WTC11 (cell line): Measurements from ENCODE around the gene EHF. TPM values are rescaled to one million over a fixed set of nuclear protein-coding genes. Genes with fewer than 3 reads are reported as not detected.

ENCODE experiments used
- ATAC-seq: fragments of 200-7000 bp; cut with Tn5 transposase; 2 replicates; pipeline ENCODE4 v1.10.0; 2021; ENCODE audit warnings: mild to moderate bottlenecking, moderate library complexity
- CTCF ChIA-PET: fragments of 300-600 bp; sonication (Branson Sonifier 250); formaldehyde crosslinking; loops from one replicate; lab custom pipeline; 2021; ENCODE audit warnings: antibody characterized with exemption; lab: Charles Lee
- POLR2A ChIA-PET: fragments of 350-600 bp; sonication (Branson Sonifier 250); formaldehyde crosslinking; loops from one replicate; lab custom pipeline; 2021; ENCODE audit warnings: antibody characterized with exemption; lab: Charles Lee
- DNase-seq: peaks from one replicate; pipeline ENCODE4 v3.0.0; 2021; ENCODE audit warnings: low spot score
- H3K27ac Mint-ChIP-seq: 2 replicates; pipeline ENCODE4 v1.8.0; 2021; ENCODE audit warnings: mixed read lengths
- H3K27me3 Mint-ChIP-seq: 2 replicates; pipeline ENCODE4 v1.8.0; 2021; ENCODE audit warnings: low read depth, mild to moderate bottlenecking, moderate library complexity, mixed read lengths
- H3K36me3 Mint-ChIP-seq: 2 replicates; pipeline ENCODE4 v1.8.0; 2021; ENCODE audit warnings: mixed read lengths
- H3K4me1 Mint-ChIP-seq: 2 replicates; pipeline ENCODE4 v1.8.0; 2022; ENCODE audit warnings: mixed read lengths
- H3K4me3 Mint-ChIP-seq: 2 replicates; pipeline ENCODE4 v1.8.0; 2021; ENCODE audit warnings: mild to moderate bottlenecking, moderate library complexity, mixed read lengths
- H3K9me3 Mint-ChIP-seq: 2 replicates; pipeline ENCODE4 v1.8.0; 2021; ENCODE audit warnings: mixed read lengths
- CREB1 ChIP-seq: sonication (generic); formaldehyde crosslinking; IDR thresholded peaks from 2 replicates; pipeline ENCODE4 v1.8.0; 2023; ENCODE audit warnings: mild to moderate bottlenecking, missing genetic modification reagents
- ELF4 ChIP-seq: sonication (generic); formaldehyde crosslinking; IDR thresholded peaks from 2 replicates; pipeline ENCODE4 v1.8.1; 2022; ENCODE audit warnings: low read depth, mild to moderate bottlenecking, moderate library complexity, missing genetic modification reagents
- GTF2I ChIP-seq: fragments of 250-450 bp; sonication (Bioruptor Pico); conservative IDR thresholded peaks from 2 replicates; pipeline ENCODE4 v1.4.0; 2021; ENCODE audit warnings: mild to moderate bottlenecking
- IRF2 ChIP-seq: sonication (generic); formaldehyde crosslinking; IDR thresholded peaks from 2 replicates; pipeline ENCODE4 v1.8.0; 2022; ENCODE audit warnings: low read depth, missing genetic modification reagents, borderline replicate concordance
- JUN ChIP-seq: sonication (generic); formaldehyde crosslinking; IDR thresholded peaks from 2 replicates; pipeline ENCODE4 v1.8.0; 2023; ENCODE audit warnings: mild to moderate bottlenecking, missing genetic modification reagents
- NR2C2 ChIP-seq: sonication (generic); formaldehyde crosslinking; IDR thresholded peaks from 2 replicates; pipeline ENCODE4 v1.8.0; 2022; ENCODE audit warnings: mild to moderate bottlenecking, missing genetic modification reagents
- RELA ChIP-seq: sonication (generic); formaldehyde crosslinking; IDR thresholded peaks from 2 replicates; pipeline ENCODE4 v1.8.1; 2022; ENCODE audit warnings: missing genetic modification reagents, mild to moderate bottlenecking, borderline replicate concordance
- TEAD4 ChIP-seq: sonication (generic); formaldehyde crosslinking; IDR thresholded peaks from 2 replicates; pipeline ENCODE4 v1.8.0; 2022; ENCODE audit warnings: mild to moderate bottlenecking, missing genetic modification reagents
- TP53 ChIP-seq: sonication (generic); formaldehyde crosslinking; IDR thresholded peaks from 2 replicates; pipeline ENCODE4 v1.8.1; 2023; ENCODE audit warnings: mild to moderate bottlenecking, missing genetic modification reagents
- ZBTB21 ChIP-seq: sonication (generic); formaldehyde crosslinking; IDR thresholded peaks from 2 replicates; pipeline ENCODE4 v1.8.1; 2023; ENCODE audit warnings: mild to moderate bottlenecking, missing genetic modification reagents, borderline replicate concordance
- ZNF416 ChIP-seq: fragments of 250-450 bp; sonication (Bioruptor Pico); IDR thresholded peaks from 2 replicates; pipeline ENCODE4 v1.9.0; 2021; ENCODE audit warnings: mild to moderate bottlenecking, inconsistent platforms
- ZNF423 ChIP-seq: fragments of 250-450 bp; sonication (Bioruptor Pico); IDR thresholded peaks from 2 replicates; pipeline ENCODE4 v2.1.2; 2022; ENCODE audit warnings: mild to moderate bottlenecking, moderate library complexity
- total RNA-seq: library from RNA; stranded (reverse); gene quantifications from 3 replicates; pipeline ENCODE4 v1.2.3, GENCODE V29; 2021
- TF ChIP-seq, protein P1 (sequence below): sonication (generic); formaldehyde crosslinking; IDR thresholded peaks from 2 replicates; pipeline ENCODE4 v1.8.1; 2022; ENCODE audit warnings: low read depth, mild to moderate bottlenecking, moderate library complexity, missing genetic modification reagents, borderline replicate concordance
- TF ChIP-seq, protein P2 (sequence below): sonication (generic); formaldehyde crosslinking; conservative IDR thresholded peaks from 2 replicates; pipeline ENCODE4 v1.8.1; 2022; ENCODE audit warnings: mild to moderate bottlenecking, missing genetic modification reagents
- TF ChIP-seq, protein P3 (sequence below): sonication (generic); formaldehyde crosslinking; IDR thresholded peaks from 2 replicates; pipeline ENCODE4 v1.8.1; 2023; ENCODE audit warnings: mild to moderate bottlenecking, missing genetic modification reagents
- TF ChIP-seq, protein P4 (sequence below): sonication (generic); formaldehyde crosslinking; IDR thresholded peaks from 2 replicates; pipeline ENCODE4 v1.8.1; 2023; ENCODE audit warnings: mild to moderate bottlenecking, missing genetic modification reagents, moderate library complexity
- TF ChIP-seq, protein P5 (sequence below): sonication (generic); formaldehyde crosslinking; IDR thresholded peaks from 2 replicates; pipeline ENCODE4 v1.8.1; 2022; ENCODE audit warnings: mild to moderate bottlenecking, moderate library complexity, missing genetic modification reagents
- TF ChIP-seq, protein P6 (sequence below): sonication (generic); formaldehyde crosslinking; IDR thresholded peaks from 2 replicates; pipeline ENCODE4 v1.8.1; 2023; ENCODE audit warnings: mild to moderate bottlenecking, moderate library complexity, missing genetic modification reagents
- TF ChIP-seq, protein P7 (sequence below): sonication (generic); formaldehyde crosslinking; IDR thresholded peaks from 2 replicates; pipeline ENCODE4 v1.8.0; 2023; ENCODE audit warnings: mild to moderate bottlenecking, missing genetic modification reagents
- TF ChIP-seq, protein P8 (sequence below): sonication (generic); formaldehyde crosslinking; IDR thresholded peaks from 2 replicates; pipeline ENCODE4 v1.8.0; 2022; ENCODE audit warnings: mild to moderate bottlenecking, missing genetic modification reagents
- TF ChIP-seq, protein P9 (sequence below): sonication (generic); formaldehyde crosslinking; IDR thresholded peaks from 2 replicates; pipeline ENCODE4 v1.8.1; 2023; ENCODE audit warnings: mild to moderate bottlenecking, missing genetic modification reagents

The EHF gene
- total RNA-seq, 1 experiment from 2014 or later, result 0.46 TPM

DNA sequence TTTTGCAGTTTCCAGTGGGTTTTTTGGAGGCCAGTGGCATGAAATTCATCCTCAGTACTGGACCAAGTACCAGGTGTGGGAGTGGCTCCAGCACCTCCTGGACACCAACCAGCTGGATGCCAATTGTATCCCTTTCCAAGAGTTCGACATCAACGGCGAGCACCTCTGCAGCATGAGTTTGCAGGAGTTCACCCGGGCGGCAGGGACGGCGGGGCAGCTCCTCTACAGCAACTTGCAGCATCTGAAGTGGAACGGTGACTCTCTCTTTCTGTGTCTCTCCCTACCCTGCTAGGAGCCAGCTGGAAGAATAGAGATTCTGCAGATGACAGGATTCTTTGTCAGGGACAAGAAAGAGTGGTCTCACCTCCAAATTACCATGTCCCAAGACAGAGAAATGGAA lies 25.5 kb downstream of the EHF start (continued):
- TF ChIP-seq TEAD4 (CRISPR knock-in tag), result no peak
- TF ChIP-seq, protein P1, sequence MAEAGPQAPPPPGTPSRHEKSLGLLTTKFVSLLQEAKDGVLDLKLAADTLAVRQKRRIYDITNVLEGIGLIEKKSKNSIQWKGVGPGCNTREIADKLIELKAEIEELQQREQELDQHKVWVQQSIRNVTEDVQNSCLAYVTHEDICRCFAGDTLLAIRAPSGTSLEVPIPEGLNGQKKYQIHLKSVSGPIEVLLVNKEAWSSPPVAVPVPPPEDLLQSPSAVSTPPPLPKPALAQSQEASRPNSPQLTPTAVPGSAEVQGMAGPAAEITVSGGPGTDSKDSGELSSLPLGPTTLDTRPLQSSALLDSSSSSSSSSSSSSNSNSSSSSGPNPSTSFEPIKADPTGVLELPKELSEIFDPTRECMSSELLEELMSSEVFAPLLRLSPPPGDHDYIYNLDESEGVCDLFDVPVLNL, result no peak
- TF ChIP-seq, protein P2, sequence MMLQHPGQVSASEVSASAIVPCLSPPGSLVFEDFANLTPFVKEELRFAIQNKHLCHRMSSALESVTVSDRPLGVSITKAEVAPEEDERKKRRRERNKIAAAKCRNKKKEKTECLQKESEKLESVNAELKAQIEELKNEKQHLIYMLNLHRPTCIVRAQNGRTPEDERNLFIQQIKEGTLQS (CRISPR knock-in tag), result no peak
- TF ChIP-seq ZNF416, result no peak
- TF ChIP-seq, all 79 proteins: peak for 0

DNA sequence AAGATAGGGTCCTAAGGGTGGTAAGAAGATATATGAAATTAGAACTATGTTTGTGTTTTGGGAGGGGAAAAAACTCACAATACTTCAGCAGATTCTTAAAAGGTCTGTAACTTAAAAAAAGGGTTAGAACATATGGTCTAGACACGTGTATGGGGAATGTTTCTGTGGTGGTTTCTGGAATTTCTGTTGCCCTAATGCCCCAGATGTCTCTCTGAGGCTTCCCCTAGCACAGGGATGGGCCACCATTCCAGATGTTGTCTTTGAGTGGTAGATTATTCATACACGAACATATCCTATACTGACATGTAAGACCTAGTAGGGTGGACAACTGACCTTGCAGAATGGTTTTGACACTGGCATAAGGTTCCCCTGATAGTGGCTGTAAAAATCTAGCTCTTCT lies 26.2 kb downstream of the EHF start:
- ChIA-PET POLR2A (interaction anchor here (0.6 kb wide), 1 partner anchor 373 kb away, joined by 3 read pairs; no protein-coding TSS in a partner anchor), CTCF (no interaction called here)
- TF ChIP-seq, protein P3, sequence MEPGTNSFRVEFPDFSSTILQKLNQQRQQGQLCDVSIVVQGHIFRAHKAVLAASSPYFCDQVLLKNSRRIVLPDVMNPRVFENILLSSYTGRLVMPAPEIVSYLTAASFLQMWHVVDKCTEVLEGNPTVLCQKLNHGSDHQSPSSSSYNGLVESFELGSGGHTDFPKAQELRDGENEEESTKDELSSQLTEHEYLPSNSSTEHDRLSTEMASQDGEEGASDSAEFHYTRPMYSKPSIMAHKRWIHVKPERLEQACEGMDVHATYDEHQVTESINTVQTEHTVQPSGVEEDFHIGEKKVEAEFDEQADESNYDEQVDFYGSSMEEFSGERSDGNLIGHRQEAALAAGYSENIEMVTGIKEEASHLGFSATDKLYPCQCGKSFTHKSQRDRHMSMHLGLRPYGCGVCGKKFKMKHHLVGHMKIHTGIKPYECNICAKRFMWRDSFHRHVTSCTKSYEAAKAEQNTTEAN (CRISPR knock-in tag), result no peak
- TF ChIP-seq IRF2 (CRISPR knock-in tag) (no peak), JUN (no peak), ELF4 (CRISPR knock-in tag) (no peak), ZNF423 (CRISPR knock-in tag) (no peak), CREB1 (CRISPR knock-in tag) (no peak), TP53 (CRISPR knock-in tag) (no peak), NR2C2 (CRISPR knock-in tag) (no peak), GTF2I (CRISPR knock-in tag) (no peak), ZBTB21 (no peak), RELA (CRISPR knock-in tag) (no peak)
- TF ChIP-seq, protein P4, sequence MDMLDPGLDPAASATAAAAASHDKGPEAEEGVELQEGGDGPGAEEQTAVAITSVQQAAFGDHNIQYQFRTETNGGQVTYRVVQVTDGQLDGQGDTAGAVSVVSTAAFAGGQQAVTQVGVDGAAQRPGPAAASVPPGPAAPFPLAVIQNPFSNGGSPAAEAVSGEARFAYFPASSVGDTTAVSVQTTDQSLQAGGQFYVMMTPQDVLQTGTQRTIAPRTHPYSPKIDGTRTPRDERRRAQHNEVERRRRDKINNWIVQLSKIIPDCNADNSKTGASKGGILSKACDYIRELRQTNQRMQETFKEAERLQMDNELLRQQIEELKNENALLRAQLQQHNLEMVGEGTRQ (CRISPR knock-in tag), result no peak
- TF ChIP-seq, protein P5, sequence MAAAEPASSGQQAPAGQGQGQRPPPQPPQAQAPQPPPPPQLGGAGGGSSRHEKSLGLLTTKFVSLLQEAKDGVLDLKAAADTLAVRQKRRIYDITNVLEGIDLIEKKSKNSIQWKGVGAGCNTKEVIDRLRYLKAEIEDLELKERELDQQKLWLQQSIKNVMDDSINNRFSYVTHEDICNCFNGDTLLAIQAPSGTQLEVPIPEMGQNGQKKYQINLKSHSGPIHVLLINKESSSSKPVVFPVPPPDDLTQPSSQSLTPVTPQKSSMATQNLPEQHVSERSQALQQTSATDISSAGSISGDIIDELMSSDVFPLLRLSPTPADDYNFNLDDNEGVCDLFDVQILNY (CRISPR knock-in tag), result no peak
- TF ChIP-seq, protein P6, sequence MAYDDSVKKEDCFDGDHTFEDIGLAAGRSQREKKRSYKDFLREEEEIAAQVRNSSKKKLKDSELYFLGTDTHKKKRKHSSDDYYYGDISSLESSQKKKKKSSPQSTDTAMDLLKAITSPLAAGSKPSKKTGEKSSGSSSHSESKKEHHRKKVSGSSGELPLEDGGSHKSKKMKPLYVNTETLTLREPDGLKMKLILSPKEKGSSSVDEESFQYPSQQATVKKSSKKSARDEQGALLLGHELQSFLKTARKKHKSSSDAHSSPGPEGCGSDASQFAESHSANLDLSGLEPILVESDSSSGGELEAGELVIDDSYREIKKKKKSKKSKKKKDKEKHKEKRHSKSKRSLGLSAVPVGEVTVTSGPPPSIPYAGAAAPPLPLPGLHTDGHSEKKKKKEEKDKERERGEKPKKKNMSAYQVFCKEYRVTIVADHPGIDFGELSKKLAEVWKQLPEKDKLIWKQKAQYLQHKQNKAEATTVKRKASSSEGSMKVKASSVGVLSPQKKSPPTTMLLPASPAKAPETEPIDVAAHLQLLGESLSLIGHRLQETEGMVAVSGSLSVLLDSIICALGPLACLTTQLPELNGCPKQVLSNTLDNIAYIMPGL (CRISPR knock-in tag), result no peak
- TF ChIP-seq, protein P7, sequence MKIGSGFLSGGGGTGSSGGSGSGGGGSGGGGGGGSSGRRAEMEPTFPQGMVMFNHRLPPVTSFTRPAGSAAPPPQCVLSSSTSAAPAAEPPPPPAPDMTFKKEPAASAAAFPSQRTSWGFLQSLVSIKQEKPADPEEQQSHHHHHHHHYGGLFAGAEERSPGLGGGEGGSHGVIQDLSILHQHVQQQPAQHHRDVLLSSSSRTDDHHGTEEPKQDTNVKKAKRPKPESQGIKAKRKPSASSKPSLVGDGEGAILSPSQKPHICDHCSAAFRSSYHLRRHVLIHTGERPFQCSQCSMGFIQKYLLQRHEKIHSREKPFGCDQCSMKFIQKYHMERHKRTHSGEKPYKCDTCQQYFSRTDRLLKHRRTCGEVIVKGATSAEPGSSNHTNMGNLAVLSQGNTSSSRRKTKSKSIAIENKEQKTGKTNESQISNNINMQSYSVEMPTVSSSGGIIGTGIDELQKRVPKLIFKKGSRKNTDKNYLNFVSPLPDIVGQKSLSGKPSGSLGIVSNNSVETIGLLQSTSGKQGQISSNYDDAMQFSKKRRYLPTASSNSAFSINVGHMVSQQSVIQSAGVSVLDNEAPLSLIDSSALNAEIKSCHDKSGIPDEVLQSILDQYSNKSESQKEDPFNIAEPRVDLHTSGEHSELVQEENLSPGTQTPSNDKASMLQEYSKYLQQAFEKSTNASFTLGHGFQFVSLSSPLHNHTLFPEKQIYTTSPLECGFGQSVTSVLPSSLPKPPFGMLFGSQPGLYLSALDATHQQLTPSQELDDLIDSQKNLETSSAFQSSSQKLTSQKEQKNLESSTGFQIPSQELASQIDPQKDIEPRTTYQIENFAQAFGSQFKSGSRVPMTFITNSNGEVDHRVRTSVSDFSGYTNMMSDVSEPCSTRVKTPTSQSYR (CRISPR knock-in tag), result no peak
- TF ChIP-seq, protein P8, sequence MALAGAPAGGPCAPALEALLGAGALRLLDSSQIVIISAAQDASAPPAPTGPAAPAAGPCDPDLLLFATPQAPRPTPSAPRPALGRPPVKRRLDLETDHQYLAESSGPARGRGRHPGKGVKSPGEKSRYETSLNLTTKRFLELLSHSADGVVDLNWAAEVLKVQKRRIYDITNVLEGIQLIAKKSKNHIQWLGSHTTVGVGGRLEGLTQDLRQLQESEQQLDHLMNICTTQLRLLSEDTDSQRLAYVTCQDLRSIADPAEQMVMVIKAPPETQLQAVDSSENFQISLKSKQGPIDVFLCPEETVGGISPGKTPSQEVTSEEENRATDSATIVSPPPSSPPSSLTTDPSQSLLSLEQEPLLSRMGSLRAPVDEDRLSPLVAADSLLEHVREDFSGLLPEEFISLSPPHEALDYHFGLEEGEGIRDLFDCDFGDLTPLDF, result no peak
- TF ChIP-seq, protein P9, sequence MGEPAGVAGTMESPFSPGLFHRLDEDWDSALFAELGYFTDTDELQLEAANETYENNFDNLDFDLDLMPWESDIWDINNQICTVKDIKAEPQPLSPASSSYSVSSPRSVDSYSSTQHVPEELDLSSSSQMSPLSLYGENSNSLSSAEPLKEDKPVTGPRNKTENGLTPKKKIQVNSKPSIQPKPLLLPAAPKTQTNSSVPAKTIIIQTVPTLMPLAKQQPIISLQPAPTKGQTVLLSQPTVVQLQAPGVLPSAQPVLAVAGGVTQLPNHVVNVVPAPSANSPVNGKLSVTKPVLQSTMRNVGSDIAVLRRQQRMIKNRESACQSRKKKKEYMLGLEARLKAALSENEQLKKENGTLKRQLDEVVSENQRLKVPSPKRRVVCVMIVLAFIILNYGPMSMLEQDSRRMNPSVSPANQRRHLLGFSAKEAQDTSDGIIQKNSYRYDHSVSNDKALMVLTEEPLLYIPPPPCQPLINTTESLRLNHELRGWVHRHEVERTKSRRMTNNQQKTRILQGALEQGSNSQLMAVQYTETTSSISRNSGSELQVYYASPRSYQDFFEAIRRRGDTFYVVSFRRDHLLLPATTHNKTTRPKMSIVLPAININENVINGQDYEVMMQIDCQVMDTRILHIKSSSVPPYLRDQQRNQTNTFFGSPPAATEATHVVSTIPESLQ (CRISPR knock-in tag), result no peak
- Mint-ChIP-seq H3K9me3 (no peaks in the 10 kb centered on the region), H3K27me3 (peaks cover 11% of the 10 kb centered on the region), H3K27ac (no peak overlapping the region), H3K4me1 (peaks cover 22% of the 10 kb centered on the region), H3K4me3 (no peak overlapping the region), H3K36me3 (no peaks in the 10 kb centered on the region)
- ATAC-seq, result no peak
- DNase-seq, result no peak
